ENCODE measurements around the gene DUOXA2.

DNA sequence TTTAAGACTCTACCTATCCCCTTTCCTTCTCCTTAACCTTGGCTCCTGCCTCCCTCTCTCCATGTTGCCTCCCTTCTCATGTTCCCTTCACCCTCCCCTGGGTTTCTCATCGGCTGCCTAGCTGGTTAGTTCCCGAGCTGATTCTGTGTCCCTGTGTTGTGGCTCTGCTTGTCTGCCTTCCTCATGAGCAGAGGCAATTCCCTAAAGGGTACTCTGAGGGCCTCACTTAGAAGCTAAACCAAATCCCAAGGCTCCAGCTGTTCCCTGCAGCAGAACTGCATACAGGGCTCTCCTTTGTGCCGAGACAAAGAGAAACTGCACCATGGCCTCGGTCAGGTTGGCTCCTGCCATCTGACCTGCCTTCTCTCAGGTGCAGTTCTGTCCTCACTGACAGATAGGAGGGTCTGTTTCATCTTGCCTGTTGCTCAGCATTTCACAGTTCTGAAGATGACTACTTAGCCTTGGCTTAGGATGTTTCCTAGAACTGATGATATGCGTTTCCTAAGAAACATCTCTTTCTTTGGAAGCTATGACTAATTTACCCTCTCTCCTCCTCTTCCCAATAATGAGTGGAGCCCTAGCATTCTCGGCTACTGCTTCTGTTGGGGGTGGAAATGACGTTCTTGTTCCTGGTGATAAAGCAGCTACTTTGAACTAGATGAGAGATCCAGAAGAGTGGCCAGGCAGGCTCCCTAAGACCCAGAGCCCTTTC lies 42.8 kb downstream of the DUOXA2 start:
- TF ChIP-seq ZNF274 (IDR thresholded peaks at IDR 0.05; ENCODE audit: low read depth, low read length) (no peak), SUZ12 (IDR thresholded peaks at IDR 0.05; ENCODE audit: extremely low read depth, insufficient read depth, insufficient read length) (no peak), YY1 (IDR thresholded peaks at IDR 0.05; ENCODE audit: insufficient read depth, insufficient read length) (no peak)
